Endothelial cell of umbilical vein (primary cell): ENCODE results near the gene STAC3. TPM values are rescaled to one million over a fixed set of nuclear protein-coding genes. Genes with fewer than 3 reads are reported as not detected.

ENCODE experiments used
- BruUV-seq: library from RNA; stranded (reverse); fragments of 400-500 nt; replicated peaks from 2 replicates; lab custom pipeline; 2021; lab: Mats Ljungman, UMichigan
- CTCF ChIA-PET: fragments of 300-600, 350-600 bp; sonication (Branson Sonifier 250); formaldehyde crosslinking; loops from one replicate; lab custom pipeline; 2021; ENCODE audit warnings: antibody characterized with exemption, inconsistent platforms; lab: Charles Lee
- POLR2A ChIA-PET: fragments of 300-600, 350-600 bp; sonication (Branson Sonifier 250); formaldehyde crosslinking; loops from one replicate; lab custom pipeline; 2021; ENCODE audit warnings: antibody characterized with exemption, inconsistent platforms; lab: Charles Lee
- DNase-seq: peaks from one replicate; pipeline ENCODE4 v3.0.0-alpha.2; 2011; ENCODE audit warnings: low read depth, low spot score
- FAIRE-seq: peaks from 2 replicates; lab custom pipeline; 2011; peaks lifted over from hg19 to GRCh38; lab: Jason Lieb, UNC
- H2AFZ ChIP-seq: 2 replicates; pipeline ENCODE4 v1.6.0; 2012; ENCODE audit warnings: low read depth, low read length, control low read depth, inconsistent platforms
- H3K27ac ChIP-seq: 2 replicates; pipeline ENCODE4 v1.5.1; 2011; ENCODE audit warnings: low read depth, mild to moderate bottlenecking, control low read depth, low read length, moderate library complexity; ENCODE audit not compliant: insufficient read depth
- H3K27me3 ChIP-seq, 2 experiments: 2 replicates each; pipeline versions ENCODE4 v1.6.0 to v1.6.1; 2011; ENCODE audit warnings: low read length in 2 of 2, mixed read lengths in 1 of 2; ENCODE audit not compliant: control insufficient read depth in 2 of 2, insufficient read depth in 2 of 2
- H3K36me3 ChIP-seq, 2 experiments: 2 replicates in 1 of 2; 3 replicates in 1 of 2; pipeline ENCODE4 v1.5.1; 2011; ENCODE audit warnings: low read length in 2 of 2, mild to moderate bottlenecking in 1 of 2, moderate library complexity in 1 of 2; ENCODE audit not compliant: control insufficient read depth in 2 of 2, insufficient read depth in 2 of 2; ENCODE audit errors: extremely low read depth in 1 of 2
- H3K4me1 ChIP-seq: 3 replicates; pipeline ENCODE4 v1.5.1; 2011; ENCODE audit warnings: mild to moderate bottlenecking, low read length; ENCODE audit not compliant: control insufficient read depth, insufficient read depth; ENCODE audit errors: extremely low read depth
- H3K4me2 ChIP-seq: 2 replicates; pipeline ENCODE4 v1.6.1; 2011; ENCODE audit warnings: low read length, control low read depth, mixed read lengths; ENCODE audit not compliant: insufficient read depth
- H3K4me3 ChIP-seq, 3 experiments: fragments of 200-600 bp in 1 of 3; sonication (generic), shearing (Covaris generic) in 1 of 3; replicated peaks in 1 of 3; 2 replicates each; pipeline ENCODE4 v1.5.1; 2011 to 2016; ENCODE audit warnings: control low read depth in 3 of 3, low read length in 3 of 3, mild to moderate bottlenecking in 2 of 3, inconsistent platforms in 1 of 3, low read depth in 1 of 3, moderate library complexity in 1 of 3; ENCODE audit not compliant: insufficient read depth in 1 of 3
- H3K79me2 ChIP-seq: 2 replicates; pipeline ENCODE4 v1.6.0; 2012; ENCODE audit warnings: low read length, inconsistent platforms; ENCODE audit not compliant: control insufficient read depth, insufficient read depth
- H3K9ac ChIP-seq: replicated peaks from 2 replicates; pipeline ENCODE3; 2011; ENCODE audit warnings: low read length, control low read depth; ENCODE audit not compliant: insufficient read depth; ENCODE audit errors: extremely low read depth
- H3K9me1 ChIP-seq: replicated peaks from 3 replicates; pipeline ENCODE4 v1.6.0; 2011; ENCODE audit warnings: mild to moderate bottlenecking, low read length; ENCODE audit not compliant: control insufficient read depth, insufficient read depth; ENCODE audit errors: extremely low read depth
- H3K9me3 ChIP-seq: replicated peaks from 2 replicates; pipeline ENCODE4 v1.5.1; 2012; ENCODE audit warnings: low read length, inconsistent platforms; ENCODE audit not compliant: control insufficient read depth, insufficient read depth
- H4K20me1 ChIP-seq: replicated peaks from 2 replicates; pipeline ENCODE3; 2011; ENCODE audit warnings: mild to moderate bottlenecking, low read length; ENCODE audit not compliant: control insufficient read depth, insufficient read depth; ENCODE audit errors: extremely low read depth
- CTCF ChIP-seq, 2 donors: IDR thresholded peaks; 1 replicate in 1 of 2; 2 replicates in 1 of 2; pipeline ENCODE4 v1.5.1; 2011; ENCODE audit warnings: low read length in 2 of 2, mild to moderate bottlenecking in 2 of 2, moderate library complexity in 2 of 2, control low read depth in 1 of 2, inconsistent platforms in 1 of 2, low read depth in 1 of 2; ENCODE audit not compliant: insufficient read depth in 1 of 2; ENCODE audit errors: extremely low read depth in 1 of 2
- EZH2 ChIP-seq: IDR thresholded peaks from 2 replicates; pipeline ENCODE4 v1.6.1; 2012; ENCODE audit warnings: borderline replicate concordance, low read depth, mild to moderate bottlenecking, moderate library complexity, low read length, inconsistent platforms; ENCODE audit not compliant: severe bottlenecking
- FOS ChIP-seq: IDR thresholded peaks from 2 replicates; pipeline ENCODE4 v1.6.1; 2011; ENCODE audit warnings: mild to moderate bottlenecking, low read length, moderate library complexity, borderline replicate concordance; ENCODE audit not compliant: insufficient read depth
- GATA2 ChIP-seq: IDR thresholded peaks from 2 replicates; pipeline ENCODE4 v1.7.0; 2011; ENCODE audit warnings: low read depth, mild to moderate bottlenecking, moderate library complexity, mixed read lengths, low read length; ENCODE audit not compliant: insufficient read length, insufficient read depth
- JUN ChIP-seq: IDR thresholded peaks from 2 replicates; pipeline ENCODE4 v1.6.1; 2011; ENCODE audit warnings: borderline replicate concordance, low read depth; ENCODE audit not compliant: insufficient read length, insufficient read depth
- MAX ChIP-seq: IDR thresholded peaks from 2 replicates; pipeline ENCODE4 v1.6.1; 2011; ENCODE audit not compliant: insufficient read depth, insufficient read length
- MYC ChIP-seq: IDR thresholded peaks from one replicate; pipeline ENCODE4 v1.6.1; 2011; ENCODE audit warnings: mild to moderate bottlenecking, low read depth, low read length
- POLR2A ChIP-seq: IDR thresholded peaks from 2 replicates; pipeline ENCODE4 v1.6.1; 2012; ENCODE audit warnings: low read depth, mild to moderate bottlenecking, control low read depth, low read length
- POLR2AphosphoS5 ChIP-seq: IDR thresholded peaks from 2 replicates; pipeline ENCODE4 v1.6.1; 2012; ENCODE audit warnings: low read depth, mild to moderate bottlenecking, control low read depth, low read length, moderate library complexity; ENCODE audit not compliant: insufficient read depth
- dilution Hi-C: fragments of 300-500 bp; cut with MboI; formaldehyde crosslinking; loops from one replicate; pipeline ENCODE4 v1.15.0; 2019; ENCODE audit warnings: low sequenced_read_pairs; ENCODE audit not compliant: extremely low pct_ligation_motif_present
- intact Hi-C: fragments of 100-400 bp; cut with micrococcal nuclease; formaldehyde crosslinking; loops from one replicate; pipeline ENCODE4 v1.10.0; 2022
- polyA plus RNA-seq, 4 experiments: library from polyadenylated mRNA; depleted of rRNA in 3 of 4; stranded (reverse) in 3 of 4; unstranded in 1 of 4; fragments of >200 nt; gene quantifications; 2 replicates each; pipeline versions ENCODE4 v1.2.1 to v1.2.3, GENCODE V29; 2011 to 2012; ENCODE audit warnings: missing spikeins in 1 of 4
- total RNA-seq: library from RNA; stranded (reverse); gene quantifications from 2 replicates; pipeline ENCODE4 v1.2.3, GENCODE V29; 2021

STAC3 gene
- total and polyA plus RNA-seq, 2 donors (not counting 3 experiments of a cell fraction or from before 2014, with no cell fraction given): 0.36 to 0.55 TPM

GRCh38 chr12:57199191-57199590 lies 51.8 kb downstream of the STAC3 start:
- intact Hi-C loops: no loop called here
- Histone ChIP-seq H3K4me2 (no peak overlapping the region), H3K4me3 (no peak overlapping the region), H2AFZ (no peak overlapping the region), H3K4me1 (no peaks in the 10 kb centered on the region), H3K36me3 (no peaks in the 10 kb centered on the region), H3K9ac (no peak overlapping the region), H3K9me1 (no peaks in the 10 kb centered on the region), H3K79me2 (no peaks in the 10 kb centered on the region), H3K27ac (no peak overlapping the region), H4K20me1 (no peaks in the 10 kb centered on the region), H3K9me3 (no peaks in the 10 kb centered on the region), H3K27me3 (no peaks in the 10 kb centered on the region)
- DNase-seq (no peak), FAIRE-seq (no peak)
- ChIA-PET CTCF (interaction anchor here (0.9 to 1.6 kb wide), 2 partner anchors 14 to 16 kb away, joined by 4 to 5 read pairs; no protein-coding TSS in a partner anchor), POLR2A (no interaction called here)
- no TSS peak for BruUV-seq
- dilution Hi-C loops: no loop called here
- TF ChIP-seq MAX: no peak
- TF ChIP-seq POLR2AphosphoS5: no peak
- TF ChIP-seq GATA2: no peak
- no peak for TF ChIP-seq FOS
- TF ChIP-seq POLR2A: no peak
- no peak for TF ChIP-seq EZH2
- TF ChIP-seq CTCF (IDR thresholded peaks at IDR 0.05; ENCODE audit: extremely low read depth in 1 of 2, insufficient read depth in 1 of 2, low read depth in 1 of 2, low read length in 2 of 2): no peak
- no peak for TF ChIP-seq MYC
- TF ChIP-seq JUN: no peak
